HCT116 (cell line): Measurements from ENCODE around the gene GABPA. TPM values are rescaled to one million over a fixed set of nuclear protein-coding genes. Genes with fewer than 3 reads are reported as not detected.
A peak's percentile ranks its signal among the peaks of the same experiment; 100 is the strongest.

Experiments
- ATAC-seq: fragments of 200-7000 bp; cut with Tn5 transposase; 2 replicates; pipeline ENCODE4 v1.9.1; 2020; ENCODE audit warnings: mild to moderate bottlenecking, moderate library complexity
- BruUV-seq: library from RNA; stranded (reverse); fragments of 400-500 nt; replicated peaks from 2 replicates; lab custom pipeline; 2021; lab: Mats Ljungman, UMichigan
- CTCF ChIA-PET: fragments of 300-600 bp; sonication (Branson Sonifier 250); formaldehyde crosslinking; loops from one replicate; lab custom pipeline; 2021; ENCODE audit warnings: antibody characterized with exemption; lab: Charles Lee
- POLR2A ChIA-PET: fragments of 300-600, 350-600 bp; sonication (Branson Sonifier 250); formaldehyde crosslinking; loops from one replicate; lab custom pipeline; 2021; ENCODE audit warnings: antibody characterized with exemption; lab: Charles Lee
- RAD21 ChIA-PET, 2 experiments: fragments of 300-600 bp; sonication (Branson Sonifier 250); formaldehyde crosslinking; loops; one replicate each; lab custom pipeline; 2023; ENCODE audit warnings: low total read pairs in 2 of 2; ENCODE audit not compliant: uncharacterized antibody in 2 of 2, unreplicated experiment in 2 of 2, low non-redundant PET in 1 of 2; lab: Charles Lee
- DNase-seq: peaks from one replicate; pipeline ENCODE4 v3.0.0-alpha.2; 2010; ENCODE audit warnings: low read depth, low spot score
- H2AFZ ChIP-seq: fragments of 200-600 bp; shearing (Covaris generic), sonication (generic); 2 replicates; pipeline ENCODE4 v1.6.1; 2017; ENCODE audit warnings: low read depth, mixed run types, mixed read lengths, antibody characterized with exemption, low read length; ENCODE audit not compliant: poor library complexity, severe bottlenecking
- H3K27ac ChIP-seq: 2 replicates; pipeline ENCODE4 v1.5.1; 2012; ENCODE audit warnings: low read depth, low read length
- H3K27me3 ChIP-seq: fragments of 200-600 bp; sonication (generic); 2 replicates; pipeline ENCODE4 v1.6.1; 2016; ENCODE audit warnings: mixed run types, low read length, mixed read lengths; ENCODE audit not compliant: insufficient read depth
- H3K36me3 ChIP-seq, 2 experiments: fragments of 200-500 bp in 1 of 2; fragments of 200-600 bp in 1 of 2; sonication (Bioruptor generic) in 1 of 2; sonication (generic) in 1 of 2; 2 replicates each; pipeline versions ENCODE4 v1.5.1 to v1.6.1; 2014 to 2016; ENCODE audit warnings: low read length in 2 of 2, inconsistent platforms in 1 of 2, mixed read lengths in 1 of 2, mixed run types in 1 of 2; ENCODE audit not compliant: insufficient read depth in 2 of 2, control insufficient read depth in 1 of 2
- H3K4me1 ChIP-seq, 2 experiments: fragments of 200-600 bp in 1 of 2; sonication (generic) in 1 of 2; 2 replicates each; pipeline versions ENCODE4 v1.5.1 to v1.6.1; 2012 to 2017; ENCODE audit warnings: low read length in 2 of 2, inconsistent platforms in 1 of 2, mild to moderate bottlenecking in 1 of 2, mixed read lengths in 1 of 2, mixed run types in 1 of 2, moderate library complexity in 1 of 2; ENCODE audit not compliant: insufficient read depth in 2 of 2, control insufficient read depth in 1 of 2
- H3K4me2 ChIP-seq: fragments of 200-600 bp; sonication (generic); 2 replicates; pipeline ENCODE4 v1.6.1; 2017; ENCODE audit warnings: mixed run types, low read length, mixed read lengths
- H3K4me3 ChIP-seq, 2 experiments: fragments of 200-600 bp in 1 of 2; sonication (generic) in 1 of 2; replicated peaks in 1 of 2; 2 replicates each; pipeline ENCODE4 v1.5.1; 2011 to 2016; ENCODE audit warnings: low read length in 2 of 2, control low read depth in 1 of 2, low read depth in 1 of 2, mild to moderate bottlenecking in 1 of 2, mixed read lengths in 1 of 2, mixed run types in 1 of 2
- H3K79me2 ChIP-seq: fragments of 200-600 bp; sonication (generic); 2 replicates; pipeline ENCODE4 v1.6.1; 2017; ENCODE audit warnings: mild to moderate bottlenecking, mixed run types, low read length, moderate library complexity, mixed read lengths; ENCODE audit not compliant: insufficient read depth
- H3K9ac ChIP-seq: fragments of 200-600 bp; sonication (generic); 2 replicates; pipeline ENCODE4 v1.6.1; 2016; ENCODE audit warnings: low read length, mixed read lengths
- H3K9me2 ChIP-seq: fragments of 200-600 bp; sonication (generic), shearing (Covaris generic); 2 replicates; pipeline ENCODE4 v1.6.1; 2017; ENCODE audit warnings: mixed run types, mild to moderate bottlenecking, moderate library complexity; ENCODE audit not compliant: insufficient read depth
- H3K9me3 ChIP-seq, 2 experiments: fragments of 200-500 bp in 1 of 2; fragments of 200-600 bp in 1 of 2; sonication (Bioruptor generic) in 1 of 2; sonication (generic) in 1 of 2; 2 replicates each; pipeline ENCODE4 v1.6.1; 2014 to 2017; ENCODE audit warnings: low read length in 2 of 2, mixed read lengths in 2 of 2, inconsistent platforms in 1 of 2, low read depth in 1 of 2, mild to moderate bottlenecking in 1 of 2, mixed run types in 1 of 2, moderate library complexity in 1 of 2; ENCODE audit not compliant: control insufficient read depth in 1 of 2, insufficient read depth in 1 of 2
- H4K20me1 ChIP-seq: fragments of 200-600 bp; sonication (generic), shearing (Covaris generic); 2 replicates; pipeline ENCODE4 v1.6.1; 2017; ENCODE audit warnings: mixed run types, mild to moderate bottlenecking, moderate library complexity; ENCODE audit not compliant: insufficient read depth
- EZH2 ChIP-seq: fragments of 200-600 bp; sonication (generic); IDR thresholded peaks from 2 replicates; pipeline ENCODE4 v1.6.1; 2017; ENCODE audit warnings: antibody characterized with exemption, mixed run types
- FOSL1 ChIP-seq: IDR thresholded peaks from 2 replicates; pipeline ENCODE4 v1.6.1; 2012; ENCODE audit warnings: low read depth
- POLR2A ChIP-seq: IDR thresholded peaks from 2 replicates; pipeline ENCODE4 v1.7.0; 2011; ENCODE audit warnings: borderline replicate concordance; ENCODE audit not compliant: insufficient read depth, insufficient read length; ENCODE audit errors: extremely low read depth
- POLR2AphosphoS5 ChIP-seq: IDR thresholded peaks from 2 replicates; pipeline ENCODE4 v1.6.1; 2011; ENCODE audit warnings: mild to moderate bottlenecking, low read depth, low read length, moderate library complexity
- SIN3A ChIP-seq: IDR thresholded peaks from 2 replicates; pipeline ENCODE4 v1.6.1; 2012; ENCODE audit warnings: low read depth
- ZFX ChIP-seq: fragments of 450-650 bp; IDR thresholded peaks from 2 replicates; pipeline ENCODE4 v1.6.1; 2017
- intact Hi-C: fragments of 100-400 bp; cut with micrococcal nuclease; formaldehyde crosslinking; loops from 2 replicates; pipeline ENCODE4 v1.10.0; 2022
- total RNA-seq: library from RNA; stranded (reverse); gene quantifications from one replicate; pipeline ENCODE4 v1.2.1, GENCODE V29; 2021; ENCODE audit not compliant: unreplicated experiment
- TF ChIP-seq, protein P1 (sequence below), 3 experiments: fragments of 200-600 bp in 1 of 3; sonication (generic) in 1 of 3; IDR thresholded peaks in 2 of 3; conservative IDR thresholded peaks in 1 of 3; 2 replicates each; pipeline ENCODE4 v1.5.1; 2012 to 2017; ENCODE audit warnings: low read depth in 2 of 3, low read length in 2 of 3, antibody characterized with exemption in 1 of 3, borderline replicate concordance in 1 of 3, control low read depth in 1 of 3, mild to moderate bottlenecking in 1 of 3, mixed read lengths in 1 of 3, mixed run types in 1 of 3, moderate library complexity in 1 of 3; ENCODE audit not compliant: insufficient read depth in 1 of 3

The GABPA gene
- total RNA-seq, 1 experiment from 2014 or later, result 23.6 TPM

DNA sequence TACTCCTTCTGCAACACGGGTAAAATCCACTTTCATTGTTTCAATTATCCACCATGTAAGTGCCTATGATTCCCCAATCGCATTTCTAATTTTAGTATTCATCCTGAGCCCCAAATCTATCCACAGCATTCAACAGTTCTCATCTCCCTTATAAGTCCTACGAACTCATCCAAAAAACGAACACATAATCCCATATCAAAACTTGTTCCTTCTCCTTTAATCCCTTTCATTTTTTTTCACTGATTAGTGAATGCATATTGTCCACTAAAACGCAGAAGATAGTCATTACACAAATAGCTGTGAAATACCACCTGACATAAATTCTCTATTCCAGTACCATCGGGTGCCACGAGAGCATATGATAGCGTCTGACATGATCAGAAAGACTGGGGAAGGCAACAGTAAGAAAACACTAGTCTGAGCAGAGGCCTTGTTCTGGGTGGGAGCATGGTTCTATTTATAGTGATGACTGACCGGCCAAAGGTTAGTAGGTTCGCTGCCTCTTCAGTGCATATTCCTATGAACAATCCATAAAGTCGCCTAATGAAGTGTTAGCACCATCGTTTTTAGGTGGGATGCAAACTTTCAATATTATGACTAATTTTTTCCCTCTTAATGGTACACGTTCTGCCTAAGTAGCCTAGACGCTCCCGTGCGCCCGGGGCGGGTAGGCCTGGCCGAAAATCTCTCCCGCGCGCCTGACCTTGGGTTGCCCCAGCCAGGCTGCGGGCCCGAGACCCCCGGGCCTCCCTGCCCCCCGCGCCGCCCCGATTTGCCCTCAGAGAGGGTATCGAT lies 716 bp upstream of the GABPA start:
- H3K4me3 ChIP-seq, result peak overlapping the region; percentile 82 to 96
- POLR2A ChIA-PET, result interaction anchor here (0.7 kb wide), 1 partner anchor 61 kb away, joined by 4 read pairs; no protein-coding TSS in a partner anchor
- peak overlapping the region; percentile 91 for H3K27ac ChIP-seq
- DNase-seq (no peak), ATAC-seq (peak; percentile 12)
- H3K79me2 ChIP-seq, result peaks cover 89% of the 10 kb centered on the region
- CTCF ChIA-PET, result interaction anchor here (0.9 kb wide), 1 partner anchor 126 kb away, joined by 3 read pairs; the partner anchor contains the start of gene MRPL39
- no peaks in the 10 kb centered on the region for H3K9me3 ChIP-seq
- peaks cover 6 to 10% of the 10 kb centered on the region in 2 experiments; a peak in 3 of 4 replicates for H3K36me3 ChIP-seq
- no peaks in the 10 kb centered on the region for H4K20me1 ChIP-seq
- H3K4me1 ChIP-seq, result peaks cover 11 to 18% of the 10 kb centered on the region in 2 experiments
- BruUV-seq, result TSS peak; percentile 46
- no peaks in the 10 kb centered on the region for H3K9me2 ChIP-seq
- RAD21 ChIA-PET, result no interaction called here
- no peaks in the 10 kb centered on the region for H3K27me3 ChIP-seq
- TF ChIP-seq, protein P1, sequence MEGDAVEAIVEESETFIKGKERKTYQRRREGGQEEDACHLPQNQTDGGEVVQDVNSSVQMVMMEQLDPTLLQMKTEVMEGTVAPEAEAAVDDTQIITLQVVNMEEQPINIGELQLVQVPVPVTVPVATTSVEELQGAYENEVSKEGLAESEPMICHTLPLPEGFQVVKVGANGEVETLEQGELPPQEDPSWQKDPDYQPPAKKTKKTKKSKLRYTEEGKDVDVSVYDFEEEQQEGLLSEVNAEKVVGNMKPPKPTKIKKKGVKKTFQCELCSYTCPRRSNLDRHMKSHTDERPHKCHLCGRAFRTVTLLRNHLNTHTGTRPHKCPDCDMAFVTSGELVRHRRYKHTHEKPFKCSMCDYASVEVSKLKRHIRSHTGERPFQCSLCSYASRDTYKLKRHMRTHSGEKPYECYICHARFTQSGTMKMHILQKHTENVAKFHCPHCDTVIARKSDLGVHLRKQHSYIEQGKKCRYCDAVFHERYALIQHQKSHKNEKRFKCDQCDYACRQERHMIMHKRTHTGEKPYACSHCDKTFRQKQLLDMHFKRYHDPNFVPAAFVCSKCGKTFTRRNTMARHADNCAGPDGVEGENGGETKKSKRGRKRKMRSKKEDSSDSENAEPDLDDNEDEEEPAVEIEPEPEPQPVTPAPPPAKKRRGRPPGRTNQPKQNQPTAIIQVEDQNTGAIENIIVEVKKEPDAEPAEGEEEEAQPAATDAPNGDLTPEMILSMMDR (IDR thresholded peaks at IDR 0.05 in 2 of 3, conservative IDR thresholded peaks at IDR 0.05 in 1 of 3; ENCODE audit: borderline replicate concordance in 1 of 3, insufficient read depth in 1 of 3, low read depth in 2 of 3, low read length in 2 of 3), result no peak
- TF ChIP-seq SIN3A (0 out of 2 replicates have a peak, but pooled peaks have one; percentile 6), ZFX (peak; percentile 82)
- H3K9ac ChIP-seq, result peak overlapping the region; percentile 95
- peak overlapping the region; percentile 76 for H3K4me2 ChIP-seq
- intact Hi-C loops, result loop anchor here (1.0 to 2.0 kb wide), 2 partner anchors 67 to 126 kb away; no protein-coding TSS in a partner anchor
- H2AFZ ChIP-seq, result no peak overlapping the region

DNA sequence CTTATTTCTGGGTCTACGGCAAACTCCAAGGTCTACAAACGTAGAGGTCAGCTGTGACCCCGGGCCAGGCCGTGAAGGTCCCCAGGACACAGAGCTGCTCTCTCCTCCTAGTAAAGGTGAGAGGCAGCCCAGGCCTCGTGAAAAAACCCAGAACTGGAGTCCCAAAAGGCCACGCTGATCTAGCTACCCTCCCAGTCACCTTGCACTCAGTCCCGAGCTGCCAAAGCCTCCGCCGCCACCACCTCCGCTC lies 193 bp upstream of the GABPA start:
- intact Hi-C loops, result loop anchor here (1.0 to 2.0 kb wide), 2 partner anchors 66 to 126 kb away; no protein-coding TSS in a partner anchor
- no peak for DNase-seq
- peak; percentile 43; the same call in 1 of the 2 replicates for TF ChIP-seq SIN3A
- peak; percentile 82 for TF ChIP-seq POLR2AphosphoS5
- no peak for TF ChIP-seq EZH2
- no peak for TF ChIP-seq FOSL1
- TF ChIP-seq POLR2A, result no peak
- TF ChIP-seq ZFX, result peak; percentile 46
- H3K4me3 ChIP-seq, result peak overlapping the region; percentile 82 to 96
- H3K27me3 ChIP-seq, result no peaks in the 10 kb centered on the region
- no TSS peak for BruUV-seq
- H3K36me3 ChIP-seq, result peaks cover 1 to 5% of the 10 kb centered on the region in 2 experiments; a peak in 2 of 4 replicates
- peak overlapping the region; percentile 76 for H3K4me2 ChIP-seq
- CTCF ChIA-PET, result interaction anchor here (0.9 kb wide), 1 partner anchor 127 kb away, joined by 3 read pairs; the partner anchor contains the start of gene MRPL39
- RAD21 ChIA-PET, result no interaction called here
- peaks cover 11 to 18% of the 10 kb centered on the region in 2 experiments for H3K4me1 ChIP-seq
- H3K79me2 ChIP-seq, result peaks cover 90% of the 10 kb centered on the region
- H2AFZ ChIP-seq, result no peak overlapping the region
- H3K9me2 ChIP-seq, result no peaks in the 10 kb centered on the region
- H3K27ac ChIP-seq, result peak overlapping the region; percentile 91
- no peaks in the 10 kb centered on the region for H4K20me1 ChIP-seq
- H3K9me3 ChIP-seq, result no peaks in the 10 kb centered on the region
- POLR2A ChIA-PET, result interaction anchor here (0.7 kb wide), 1 partner anchor 60 kb away, joined by 4 read pairs; no protein-coding TSS in a partner anchor
- peak; percentile 3; the same call in 1 of the 2 replicates for ATAC-seq
- peak overlapping the region; percentile 95 for H3K9ac ChIP-seq
